ENCODE data around the gene UGT1A8.
"Not testable (repeated sequence)": the region's sequence is repeated elsewhere in the genome, so short reads cannot be mapped to it uniquely, and the experiment has no call there.

UGT1A8 gene

DNA sequence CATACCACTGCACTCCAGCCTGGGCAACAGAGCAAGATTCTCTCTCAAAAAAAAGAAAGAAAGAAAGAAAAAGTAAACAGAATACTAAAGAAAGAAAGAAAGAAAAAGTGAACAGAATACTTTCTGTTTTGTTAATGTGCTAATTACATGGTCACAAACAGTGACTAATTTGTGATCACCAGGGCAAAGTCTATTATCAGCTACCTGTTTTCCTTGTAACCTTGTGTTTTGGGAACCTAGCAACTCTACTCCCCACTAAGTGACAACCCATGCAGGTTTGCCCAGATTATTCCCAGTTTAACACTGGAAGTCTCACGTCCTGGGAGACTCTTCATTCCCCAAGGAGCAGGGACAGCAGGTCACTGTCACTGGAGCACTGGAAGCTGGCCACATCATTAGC, 37.6 kb downstream of the UGT1A8 start:
- H3K27me3 ChIP-seq (ENCODE audit: low read depth, low read length): no peaks in the 10 kb centered on the region
- H2AFZ ChIP-seq (ENCODE audit: low read depth, low read length): no peak overlapping the region
- H3K4me3 ChIP-seq (ENCODE audit: low read length): no peak overlapping the region
- H3K9me3 ChIP-seq (ENCODE audit: insufficient read depth, low read length): no peaks in the 10 kb centered on the region
- no peaks in the 10 kb centered on the region for H3K36me3 ChIP-seq (replicated peaks; ENCODE audit: low read depth, low read length)
- no peak overlapping the region for H3K9ac ChIP-seq (ENCODE audit: low read length)
- H3K27ac ChIP-seq (ENCODE audit: low read length): no peak overlapping the region
- no peaks in the 10 kb centered on the region for H3K79me2 ChIP-seq (ENCODE audit: low read length)
- H3K4me1 ChIP-seq (ENCODE audit: low read length): no peaks in the 10 kb centered on the region
- TF ChIP-seq, protein P1, sequence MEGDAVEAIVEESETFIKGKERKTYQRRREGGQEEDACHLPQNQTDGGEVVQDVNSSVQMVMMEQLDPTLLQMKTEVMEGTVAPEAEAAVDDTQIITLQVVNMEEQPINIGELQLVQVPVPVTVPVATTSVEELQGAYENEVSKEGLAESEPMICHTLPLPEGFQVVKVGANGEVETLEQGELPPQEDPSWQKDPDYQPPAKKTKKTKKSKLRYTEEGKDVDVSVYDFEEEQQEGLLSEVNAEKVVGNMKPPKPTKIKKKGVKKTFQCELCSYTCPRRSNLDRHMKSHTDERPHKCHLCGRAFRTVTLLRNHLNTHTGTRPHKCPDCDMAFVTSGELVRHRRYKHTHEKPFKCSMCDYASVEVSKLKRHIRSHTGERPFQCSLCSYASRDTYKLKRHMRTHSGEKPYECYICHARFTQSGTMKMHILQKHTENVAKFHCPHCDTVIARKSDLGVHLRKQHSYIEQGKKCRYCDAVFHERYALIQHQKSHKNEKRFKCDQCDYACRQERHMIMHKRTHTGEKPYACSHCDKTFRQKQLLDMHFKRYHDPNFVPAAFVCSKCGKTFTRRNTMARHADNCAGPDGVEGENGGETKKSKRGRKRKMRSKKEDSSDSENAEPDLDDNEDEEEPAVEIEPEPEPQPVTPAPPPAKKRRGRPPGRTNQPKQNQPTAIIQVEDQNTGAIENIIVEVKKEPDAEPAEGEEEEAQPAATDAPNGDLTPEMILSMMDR (IDR thresholded peaks at IDR 0.05; ENCODE audit: low read depth, low read length): no peak
- no peak for TF ChIP-seq EZH2phosphoT487 (IDR thresholded peaks at IDR 0.05; ENCODE audit: low read depth)
- H3K4me2 ChIP-seq (ENCODE audit: low read length): no peak overlapping the region
- no peaks in the 10 kb centered on the region for H4K20me1 ChIP-seq (ENCODE audit: insufficient read depth, low read length)

DNA sequence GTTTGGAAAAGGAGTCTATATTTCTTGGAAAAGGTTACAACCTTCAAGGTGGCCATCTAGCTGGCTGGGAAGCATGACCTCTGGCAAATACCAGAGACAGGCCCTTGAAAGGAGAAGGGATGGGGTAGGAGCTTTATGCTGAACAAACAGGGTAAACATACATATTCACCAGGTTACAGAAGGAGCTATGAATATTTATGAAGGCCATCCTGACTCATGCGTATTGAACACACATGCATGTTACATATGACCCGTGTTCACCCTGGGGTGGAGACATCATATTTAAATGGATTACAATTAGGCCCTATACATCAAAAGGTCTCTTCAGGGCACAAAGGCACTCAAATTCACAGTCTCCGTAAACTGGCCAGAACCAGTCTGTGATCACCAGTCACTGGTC, 38.5 kb downstream of the UGT1A8 start:
- not testable (repeated sequence) for H3K9ac ChIP-seq (ENCODE audit: low read length); H3K4me3 ChIP-seq (ENCODE audit: low read length)

DNA sequence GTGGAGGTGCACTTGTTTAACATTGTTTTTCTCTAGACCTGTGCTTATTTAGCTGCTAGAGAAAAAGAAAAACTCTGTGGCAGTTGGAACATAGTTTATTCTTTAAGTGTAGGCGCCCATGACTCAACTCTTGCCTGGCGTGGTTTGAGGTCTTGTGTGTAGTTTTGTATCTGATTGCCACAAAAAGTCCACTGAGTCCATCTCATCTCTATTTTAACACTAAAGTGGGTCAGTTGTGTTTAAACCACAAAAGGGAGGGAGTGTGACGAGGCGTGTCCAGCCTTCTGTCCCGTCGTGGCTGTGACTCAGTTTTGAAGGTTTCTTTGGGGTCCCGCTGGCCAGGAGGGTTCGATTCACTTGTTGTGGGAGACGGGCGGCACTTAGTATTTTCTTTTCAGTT, 39.0 kb downstream of the UGT1A8 start:
- Histone ChIP-seq H3K27ac (ENCODE audit: low read length) (no peak overlapping the region), H4K20me1 (ENCODE audit: insufficient read depth, low read length) (no peaks in the 10 kb centered on the region), H2AFZ (ENCODE audit: low read depth, low read length) (no peak overlapping the region), H3K79me2 (ENCODE audit: low read length) (no peaks in the 10 kb centered on the region), H3K36me3 (replicated peaks; ENCODE audit: low read depth, low read length) (no peaks in the 10 kb centered on the region), H3K9ac (ENCODE audit: low read length) (no peak overlapping the region), H3K4me3 (ENCODE audit: low read length) (no peak overlapping the region), H3K9me3 (ENCODE audit: insufficient read depth, low read length) (no peaks in the 10 kb centered on the region), H3K27me3 (ENCODE audit: low read depth, low read length) (no peaks in the 10 kb centered on the region), H3K4me1 (ENCODE audit: low read length) (no peaks in the 10 kb centered on the region), H3K4me2 (ENCODE audit: low read length) (no peak overlapping the region)
- TF ChIP-seq EZH2phosphoT487 (IDR thresholded peaks at IDR 0.05; ENCODE audit: low read depth): no peak
- TF ChIP-seq, protein P1 (IDR thresholded peaks at IDR 0.05; ENCODE audit: low read depth, low read length): no peak

More for the DNA sequence above, 38.5 kb downstream of the UGT1A8 start:
- H3K36me3 ChIP-seq (replicated peaks; ENCODE audit: low read depth, low read length); H3K79me2 ChIP-seq (ENCODE audit: low read length); H3K4me2 ChIP-seq (ENCODE audit: low read length); H3K27ac ChIP-seq (ENCODE audit: low read length); H2AFZ ChIP-seq (ENCODE audit: low read depth, low read length); H3K4me1 ChIP-seq (ENCODE audit: low read length); H3K27me3 ChIP-seq (ENCODE audit: low read depth, low read length); H3K9me3 ChIP-seq (ENCODE audit: insufficient read depth, low read length); H4K20me1 ChIP-seq (ENCODE audit: insufficient read depth, low read length): not testable (repeated sequence)

DNA sequence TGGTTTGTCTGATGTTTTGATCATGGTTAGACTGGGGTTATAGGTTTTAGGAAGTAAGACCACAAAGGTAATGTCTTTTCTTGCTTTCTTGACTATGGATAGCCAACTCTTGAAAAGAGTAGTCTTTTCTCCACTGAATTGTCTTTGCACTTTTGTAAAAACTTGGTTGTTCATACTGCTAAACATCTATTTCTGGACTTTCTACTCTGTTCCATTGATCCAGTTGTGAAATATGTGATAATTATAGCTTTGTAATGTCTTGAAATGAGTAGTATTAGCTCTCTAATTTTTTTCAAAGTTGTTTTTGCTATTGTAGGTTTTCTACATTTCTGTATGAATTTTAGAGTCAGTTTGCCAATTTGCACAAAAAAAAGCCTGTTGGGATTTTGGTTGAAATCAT, 41.2 kb downstream of the UGT1A8 start:
- Histone ChIP-seq H3K4me2 (ENCODE audit: low read length) (no peak overlapping the region), H3K9me3 (ENCODE audit: insufficient read depth, low read length) (no peaks in the 10 kb centered on the region), H4K20me1 (ENCODE audit: insufficient read depth, low read length) (no peaks in the 10 kb centered on the region), H3K9ac (ENCODE audit: low read length) (no peak overlapping the region), H3K79me2 (ENCODE audit: low read length) (no peaks in the 10 kb centered on the region), H2AFZ (ENCODE audit: low read depth, low read length) (no peak overlapping the region), H3K27ac (ENCODE audit: low read length) (no peak overlapping the region), H3K36me3 (replicated peaks; ENCODE audit: low read depth, low read length) (no peaks in the 10 kb centered on the region), H3K4me1 (ENCODE audit: low read length) (no peaks in the 10 kb centered on the region), H3K27me3 (ENCODE audit: low read depth, low read length) (no peaks in the 10 kb centered on the region), H3K4me3 (ENCODE audit: low read length) (no peak overlapping the region)
- TF ChIP-seq EZH2phosphoT487 (IDR thresholded peaks at IDR 0.05; ENCODE audit: low read depth): no peak
- TF ChIP-seq, protein P1 (IDR thresholded peaks at IDR 0.05; ENCODE audit: low read depth, low read length): no peak

DNA sequence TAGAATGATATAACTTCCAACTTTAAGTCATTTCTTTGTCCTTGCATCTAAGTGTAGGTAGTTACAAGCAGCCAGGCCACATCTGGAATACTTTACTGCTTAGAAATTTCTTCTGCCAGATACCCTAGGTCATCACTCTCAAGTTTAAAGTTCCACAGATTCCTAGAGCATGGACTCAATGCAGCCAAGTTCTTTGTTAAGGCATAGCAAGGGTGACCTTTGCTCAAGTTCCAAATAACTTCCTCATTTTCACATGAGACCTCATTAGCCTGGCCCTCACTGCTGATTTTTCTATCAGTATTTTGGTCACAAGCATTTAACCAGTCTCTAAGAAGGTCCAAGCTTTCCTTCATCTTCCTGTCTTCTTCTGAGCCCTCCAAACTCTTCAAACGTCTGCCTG, 46.5 kb downstream of the UGT1A8 start:
- no peaks in the 10 kb centered on the region for H3K36me3 ChIP-seq (replicated peaks; ENCODE audit: low read depth, low read length)
- no peak overlapping the region for H2AFZ ChIP-seq (ENCODE audit: low read depth, low read length)
- H3K4me1 ChIP-seq (ENCODE audit: low read length): no peaks in the 10 kb centered on the region
- H3K9me3 ChIP-seq (ENCODE audit: insufficient read depth, low read length): no peaks in the 10 kb centered on the region
- no peak for TF ChIP-seq EZH2phosphoT487 (IDR thresholded peaks at IDR 0.05; ENCODE audit: low read depth)
- TF ChIP-seq, protein P1 (IDR thresholded peaks at IDR 0.05; ENCODE audit: low read depth, low read length): no peak
- H3K79me2 ChIP-seq (ENCODE audit: low read length): no peaks in the 10 kb centered on the region
- H4K20me1 ChIP-seq (ENCODE audit: insufficient read depth, low read length): no peaks in the 10 kb centered on the region
- no peaks in the 10 kb centered on the region for H3K27me3 ChIP-seq (ENCODE audit: low read depth, low read length)
- no peak overlapping the region for H3K4me2 ChIP-seq (ENCODE audit: low read length)
- H3K27ac ChIP-seq (ENCODE audit: low read length): no peak overlapping the region
- no peak overlapping the region for H3K4me3 ChIP-seq (ENCODE audit: low read length)
- H3K9ac ChIP-seq (ENCODE audit: low read length): no peak overlapping the region

Measured in OCI-LY3 (cell line).